ENCODE measurements around the gene DIP2B. TPM values are rescaled to one million over a fixed set of nuclear protein-coding genes. Genes with fewer than 3 reads are reported as not detected.
A peak's percentile ranks its signal among the peaks of the same experiment; 100 is the strongest.

Gene DIP2B
- total RNA-seq, 4 donors from 2014 or later: 19.8 to 25.9 (median 23.8) TPM

DNA sequence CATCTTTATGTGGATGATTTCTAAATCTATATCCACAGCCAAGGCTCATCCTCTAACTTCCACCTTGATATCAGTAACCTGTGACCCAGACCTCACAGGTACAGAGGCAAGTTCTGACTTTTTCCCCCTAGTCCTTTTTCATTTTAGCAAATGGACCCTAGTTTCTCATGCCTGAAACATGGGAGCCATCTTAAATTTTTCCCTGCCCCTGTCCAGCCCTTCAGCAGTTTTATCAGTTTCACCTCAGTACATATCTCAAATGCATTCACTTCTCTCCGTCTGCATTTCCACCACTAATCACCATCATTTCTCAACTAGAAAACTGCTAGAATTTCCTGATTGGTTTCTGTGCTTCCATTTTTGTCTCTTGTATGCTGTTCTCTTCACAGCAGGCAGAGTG is 79.3 kb downstream of the DIP2B start:
- 77 to 94% methylated on average over 1 of the region's 1 CpG for WGBS, 2 donors (ENCODE audit: low coverage in 1 of 2)
- no peak for ATAC-seq
- peaks cover 0 to 9% of the 10 kb centered on the region in 2 donors for H3K36me3 ChIP-seq
- H3K4me1 ChIP-seq: peaks cover 0 to 14% (median under 1%) of the 10 kb centered on the region in 3 donors
- H3K27me3 ChIP-seq: no peaks in the 10 kb centered on the region
- TF ChIP-seq EP300 (IDR thresholded peaks at IDR 0.05) (no peak), POLR2AphosphoS5 (IDR thresholded peaks at IDR 0.05) (no peak), POLR2A (IDR thresholded peaks at IDR 0.05) (no peak)
- TF ChIP-seq, protein P1, sequence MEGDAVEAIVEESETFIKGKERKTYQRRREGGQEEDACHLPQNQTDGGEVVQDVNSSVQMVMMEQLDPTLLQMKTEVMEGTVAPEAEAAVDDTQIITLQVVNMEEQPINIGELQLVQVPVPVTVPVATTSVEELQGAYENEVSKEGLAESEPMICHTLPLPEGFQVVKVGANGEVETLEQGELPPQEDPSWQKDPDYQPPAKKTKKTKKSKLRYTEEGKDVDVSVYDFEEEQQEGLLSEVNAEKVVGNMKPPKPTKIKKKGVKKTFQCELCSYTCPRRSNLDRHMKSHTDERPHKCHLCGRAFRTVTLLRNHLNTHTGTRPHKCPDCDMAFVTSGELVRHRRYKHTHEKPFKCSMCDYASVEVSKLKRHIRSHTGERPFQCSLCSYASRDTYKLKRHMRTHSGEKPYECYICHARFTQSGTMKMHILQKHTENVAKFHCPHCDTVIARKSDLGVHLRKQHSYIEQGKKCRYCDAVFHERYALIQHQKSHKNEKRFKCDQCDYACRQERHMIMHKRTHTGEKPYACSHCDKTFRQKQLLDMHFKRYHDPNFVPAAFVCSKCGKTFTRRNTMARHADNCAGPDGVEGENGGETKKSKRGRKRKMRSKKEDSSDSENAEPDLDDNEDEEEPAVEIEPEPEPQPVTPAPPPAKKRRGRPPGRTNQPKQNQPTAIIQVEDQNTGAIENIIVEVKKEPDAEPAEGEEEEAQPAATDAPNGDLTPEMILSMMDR (IDR thresholded peaks at IDR 0.05): no peak
- H3K4me3 ChIP-seq: no peak overlapping the region
- no peak overlapping the region for H3K27ac ChIP-seq
- no peaks in the 10 kb centered on the region for H3K9me3 ChIP-seq

DNA sequence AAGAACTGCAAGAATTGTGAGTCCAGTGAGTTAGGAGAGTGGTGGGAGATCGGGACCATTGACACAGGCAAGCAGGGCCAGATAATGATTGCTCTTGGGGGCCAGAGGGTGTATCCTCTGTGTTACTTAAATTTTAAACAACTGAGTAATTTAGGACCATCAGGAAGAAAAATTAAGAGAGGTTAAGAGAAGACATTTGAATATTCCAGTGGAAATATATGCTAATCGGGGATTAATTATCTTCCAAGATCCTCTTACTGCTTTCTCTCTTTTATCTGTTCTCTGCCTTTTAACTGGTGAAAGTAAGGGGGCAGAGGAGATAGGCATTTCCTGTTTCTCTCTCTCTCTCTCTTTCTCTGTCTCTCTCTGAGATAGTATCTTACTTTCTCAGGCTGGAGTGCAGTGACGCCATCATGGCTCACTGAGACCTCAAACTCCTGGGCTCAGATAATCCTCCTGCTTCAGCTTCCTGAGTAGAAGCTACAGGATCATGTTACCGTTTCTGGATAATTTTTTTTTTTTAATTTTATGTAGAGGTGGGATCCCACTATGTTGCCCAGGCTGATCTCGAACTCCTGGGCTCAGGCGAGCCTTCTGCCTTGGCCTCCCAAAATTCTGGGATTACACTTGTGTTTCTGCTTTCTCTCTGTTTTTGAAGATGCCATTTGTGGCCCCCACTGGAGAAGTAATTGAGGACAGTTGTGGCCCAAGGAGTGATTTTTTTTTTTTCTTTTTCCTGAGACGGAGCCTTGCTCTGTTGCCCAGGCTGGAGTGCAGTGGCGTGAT is 85.1 kb downstream of the DIP2B start:
- peaks cover 0 to 4% of the 10 kb centered on the region in 2 donors for H3K36me3 ChIP-seq
- WGBS, 2 donors (ENCODE audit: low coverage in 1 of 2): 84 to 87% methylated on average over 4 to 8 of the region's 8 CpGs
- H3K4me1 ChIP-seq: no peaks in the 10 kb centered on the region
- ATAC-seq: no peak
- no peak for TF ChIP-seq EP300 (IDR thresholded peaks at IDR 0.05)
- TF ChIP-seq, protein P1 (IDR thresholded peaks at IDR 0.05): no peak
- no peak for TF ChIP-seq POLR2AphosphoS5 (IDR thresholded peaks at IDR 0.05)
- no peak for TF ChIP-seq POLR2A (IDR thresholded peaks at IDR 0.05)
- H3K4me3 ChIP-seq: no peak overlapping the region
- no peaks in the 10 kb centered on the region for H3K27me3 ChIP-seq
- no peaks in the 10 kb centered on the region for H3K9me3 ChIP-seq
- no peak overlapping the region for H3K27ac ChIP-seq

DNA sequence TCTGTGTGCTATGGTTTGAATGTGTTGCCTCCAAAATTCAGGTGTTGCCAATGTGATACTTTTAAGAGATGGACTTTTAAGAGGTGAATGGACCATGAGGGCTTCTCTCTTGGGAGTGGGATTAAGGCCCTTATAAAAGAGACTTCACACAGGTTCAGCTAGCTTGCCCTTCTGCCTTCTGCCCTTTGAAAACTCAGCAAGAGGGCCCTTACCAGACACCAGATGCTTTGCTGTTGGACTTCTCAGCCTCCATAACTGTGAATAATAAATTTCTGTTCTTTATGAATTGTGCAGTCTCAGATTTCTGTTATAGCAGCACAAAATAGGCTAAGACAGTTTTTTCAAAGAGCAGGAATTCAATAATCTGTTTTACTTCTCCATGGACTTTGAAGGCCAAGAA is 86.1 kb downstream of the DIP2B start:
- ATAC-seq: no peak
- Histone ChIP-seq H3K4me3 (no peak overlapping the region), H3K27ac (no peak overlapping the region), H3K9me3 (no peaks in the 10 kb centered on the region), H3K27me3 (no peaks in the 10 kb centered on the region), H3K4me1 (no peaks in the 10 kb centered on the region), H3K36me3 (no peaks in the 10 kb centered on the region)
- no peak for TF ChIP-seq EP300 (IDR thresholded peaks at IDR 0.05)

DNA sequence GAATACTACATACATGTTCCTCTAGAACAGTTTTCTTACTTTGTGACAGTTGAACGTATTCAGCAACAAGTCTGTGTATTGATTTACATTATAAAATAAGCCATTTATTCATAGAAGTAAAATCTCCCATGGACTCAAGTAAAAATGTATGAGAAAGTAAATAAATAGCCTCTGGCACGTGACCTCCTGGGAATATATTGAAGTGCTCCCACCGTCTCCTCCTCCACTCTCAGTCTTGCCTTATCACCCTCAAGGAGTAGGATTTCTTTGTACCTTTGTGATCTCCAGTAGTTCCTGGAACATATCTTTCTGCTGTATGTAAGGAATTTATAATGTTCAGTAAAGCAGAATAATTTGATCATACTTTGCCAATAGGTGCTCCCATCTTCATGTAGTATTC is 90.9 kb downstream of the DIP2B start:
- Histone ChIP-seq H3K4me3 (no peak overlapping the region), H3K27ac (no peak overlapping the region), H3K36me3 (no peaks in the 10 kb centered on the region), H3K4me1 (peaks cover 0 to 23% (median 0%) of the 10 kb centered on the region in 3 donors), H3K27me3 (no peaks in the 10 kb centered on the region), H3K9me3 (no peaks in the 10 kb centered on the region)
- WGBS, 2 donors (ENCODE audit: low coverage in 1 of 2): 89 to 90% methylated on average over 3 of the region's 3 CpGs
- TF ChIP-seq, protein P1 (IDR thresholded peaks at IDR 0.05): no peak
- TF ChIP-seq POLR2A (IDR thresholded peaks at IDR 0.05): no peak
- TF ChIP-seq POLR2AphosphoS5 (IDR thresholded peaks at IDR 0.05): no peak
- TF ChIP-seq EP300 (IDR thresholded peaks at IDR 0.05): no peak
- no peak for ATAC-seq

DNA sequence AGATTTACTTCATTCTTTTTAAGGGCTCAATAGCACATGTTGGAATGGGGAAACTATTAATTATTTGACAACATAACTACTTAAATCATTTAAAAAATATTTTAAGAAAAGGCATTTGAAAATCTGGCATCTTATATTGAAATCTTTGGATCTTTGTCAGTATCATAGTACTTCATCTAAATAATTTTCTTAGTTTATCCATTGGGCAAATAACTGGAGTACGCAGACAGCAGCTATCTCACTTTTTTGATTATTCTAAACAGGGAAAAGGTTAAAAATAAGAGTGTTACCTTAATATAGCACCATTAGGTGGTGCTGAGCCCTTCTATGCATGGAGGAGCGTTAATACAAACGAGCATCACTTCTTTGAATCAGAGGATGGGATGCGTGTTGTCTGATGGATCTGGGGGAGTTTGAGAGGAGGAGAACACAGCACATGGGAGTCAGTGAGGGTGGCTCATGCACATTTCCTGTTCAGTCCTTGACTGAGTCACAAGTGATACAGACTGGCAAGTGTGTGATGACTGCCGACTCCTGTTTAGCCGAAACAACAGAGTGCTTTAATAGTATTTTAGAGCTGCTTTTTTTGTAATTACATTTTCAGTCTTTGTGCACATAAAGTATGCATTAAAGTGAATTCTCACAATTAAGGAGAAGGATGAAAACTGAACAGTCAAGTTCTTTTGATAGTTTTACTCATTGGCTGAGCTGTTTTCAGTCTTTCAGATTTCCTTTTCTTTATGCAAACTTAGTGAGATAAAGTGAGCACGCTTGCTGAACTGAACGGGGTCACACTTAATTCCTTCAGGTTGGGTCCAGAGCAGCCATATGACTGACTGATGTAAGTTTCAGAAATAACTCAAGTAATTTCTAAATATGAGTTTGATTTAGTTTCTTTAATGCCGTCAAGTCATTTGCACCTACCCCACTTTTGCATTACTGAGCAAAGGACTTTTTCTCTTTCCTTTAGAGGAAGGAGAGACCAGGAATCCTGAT is 92.7 kb downstream of the DIP2B start:
- Histone ChIP-seq H3K4me3 (no peak overlapping the region), H3K4me1 (peaks cover 0 to 23% (median 0%) of the 10 kb centered on the region in 3 donors), H3K9me3 (no peaks in the 10 kb centered on the region), H3K27ac (peak overlapping the region in 1 of 4 donors; percentile 29), H3K36me3 (no peaks in the 10 kb centered on the region), H3K27me3 (no peaks in the 10 kb centered on the region)
- no peak for ATAC-seq
- 55 to 67% methylated on average over 9 of the region's 9 CpGs for WGBS, 2 donors (ENCODE audit: low coverage in 1 of 2)
- TF ChIP-seq EP300 (IDR thresholded peaks at IDR 0.05) (no peak), POLR2AphosphoS5 (IDR thresholded peaks at IDR 0.05) (no peak), POLR2A (IDR thresholded peaks at IDR 0.05) (no peak)
- TF ChIP-seq, protein P1 (IDR thresholded peaks at IDR 0.05): no peak
